GM18517 (cell line): ENCODE results near the gene PPP1R15A.
"Not testable (repeated sequence)": the region's sequence is repeated elsewhere in the genome, so short reads cannot be mapped to it uniquely, and the experiment has no call there.

Experiments
- ATAC-seq: cut with Tn5 transposase; IDR thresholded peaks from one replicate; pipeline ENCODE4 v1.9.1; 2021; ENCODE audit warnings: mild to moderate bottlenecking, moderate library complexity; ENCODE audit not compliant: unreplicated experiment

Gene PPP1R15A

DNA sequence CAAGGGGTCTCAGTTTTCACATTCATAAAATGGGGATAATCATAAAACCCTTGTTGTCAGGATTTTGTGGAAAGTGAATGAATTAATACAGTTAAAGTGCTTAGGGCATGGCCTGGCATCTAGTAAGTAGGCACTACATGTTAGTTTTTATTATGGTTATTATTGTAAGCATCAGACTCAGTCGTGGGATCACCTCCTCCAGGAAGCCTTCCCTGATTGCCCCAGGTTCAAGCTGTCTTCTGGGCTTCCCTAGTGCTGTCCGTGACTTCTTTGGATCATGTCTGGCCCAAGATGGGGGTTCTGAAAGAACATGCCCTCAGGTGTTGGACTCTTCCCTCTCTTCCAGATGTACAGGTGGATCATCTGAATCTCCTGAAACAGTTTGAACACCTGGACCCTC is 38.6 kb downstream of the PPP1R15A start:
- no peak for ATAC-seq

DNA sequence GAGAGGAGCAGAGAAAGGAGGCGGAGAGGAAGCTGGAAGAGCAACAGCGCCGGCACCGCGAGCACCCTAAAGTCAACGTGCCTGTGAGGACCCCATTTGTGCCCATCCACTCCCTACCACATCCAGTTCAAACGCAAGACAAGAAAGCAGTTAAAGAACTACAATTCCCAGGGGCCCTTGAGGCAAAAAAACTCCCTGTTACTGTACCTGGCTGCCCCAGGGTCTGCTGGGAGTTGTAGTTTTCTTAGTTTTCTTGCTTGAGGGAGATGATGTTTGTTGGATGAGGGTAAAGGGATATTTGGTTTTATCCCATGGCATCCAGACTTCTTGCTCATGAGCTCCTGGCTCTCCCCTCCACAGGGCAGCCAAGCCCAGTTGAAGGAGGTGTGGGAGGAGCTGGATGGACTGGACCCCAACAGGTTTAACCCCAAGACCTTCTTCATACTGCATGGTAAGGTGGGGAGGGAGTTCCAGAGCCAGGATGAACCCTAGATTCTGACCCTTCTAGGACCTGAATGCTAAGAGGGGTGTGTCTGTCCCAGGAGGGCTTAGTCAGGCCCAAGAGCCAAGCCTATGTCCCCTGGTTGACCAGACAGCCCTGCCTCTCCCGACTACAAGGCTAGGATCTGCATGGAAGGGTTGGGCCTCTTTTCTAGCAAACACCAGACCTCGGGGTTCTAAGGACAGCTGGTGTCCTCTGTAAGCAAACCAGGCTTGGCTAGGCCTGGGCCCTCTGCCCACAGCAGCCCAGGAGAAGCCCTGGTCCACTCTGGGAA is 41.1 kb downstream of the PPP1R15A start:
- no peak for ATAC-seq

DNA sequence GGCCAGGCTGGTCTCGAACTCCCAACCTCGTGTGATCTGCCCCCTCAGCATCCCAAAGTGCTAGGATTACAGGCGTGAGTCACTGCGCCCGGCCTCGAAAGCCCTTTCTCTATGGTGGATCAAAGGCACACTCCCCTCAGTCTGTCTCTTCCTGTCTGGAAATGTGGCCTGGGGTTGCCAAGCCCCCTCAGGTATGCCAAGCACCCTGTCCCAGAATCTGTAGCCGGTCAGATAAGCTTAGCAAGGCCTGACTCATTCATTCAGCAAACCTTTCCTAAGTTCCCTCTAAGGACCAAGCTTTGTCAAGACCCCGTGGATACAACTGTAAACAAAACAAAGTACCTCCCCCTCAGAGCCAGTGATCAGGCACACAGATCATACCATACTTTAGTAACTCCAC is 42.0 kb downstream of the PPP1R15A start:
- ATAC-seq = no peak

- ATAC-seq = no peak
Measured at GRCh38 chr19:48915757-48916156, 43.5 kb downstream of the PPP1R15A start.

DNA sequence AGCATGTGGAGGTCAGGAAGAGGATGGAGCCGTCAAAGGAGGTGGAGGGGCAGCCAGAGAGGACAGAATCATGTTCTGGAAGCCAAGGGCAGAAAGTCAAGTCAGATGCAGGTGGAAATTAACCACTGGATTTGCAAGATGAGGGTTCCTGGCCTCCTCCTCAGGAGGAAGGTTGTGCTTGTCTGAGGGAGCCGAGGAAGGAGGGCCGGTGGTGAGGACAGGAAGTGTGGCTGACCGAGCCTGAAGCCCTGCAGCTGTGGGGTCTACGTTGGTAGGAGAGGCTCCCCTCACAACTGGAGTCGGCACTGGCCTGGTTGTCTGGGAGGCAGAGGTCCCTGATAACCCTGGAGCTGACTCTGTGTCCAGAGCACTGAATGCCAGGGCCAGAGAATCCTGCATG is 45.9 kb downstream of the PPP1R15A start:
- ATAC-seq = no peak

DNA sequence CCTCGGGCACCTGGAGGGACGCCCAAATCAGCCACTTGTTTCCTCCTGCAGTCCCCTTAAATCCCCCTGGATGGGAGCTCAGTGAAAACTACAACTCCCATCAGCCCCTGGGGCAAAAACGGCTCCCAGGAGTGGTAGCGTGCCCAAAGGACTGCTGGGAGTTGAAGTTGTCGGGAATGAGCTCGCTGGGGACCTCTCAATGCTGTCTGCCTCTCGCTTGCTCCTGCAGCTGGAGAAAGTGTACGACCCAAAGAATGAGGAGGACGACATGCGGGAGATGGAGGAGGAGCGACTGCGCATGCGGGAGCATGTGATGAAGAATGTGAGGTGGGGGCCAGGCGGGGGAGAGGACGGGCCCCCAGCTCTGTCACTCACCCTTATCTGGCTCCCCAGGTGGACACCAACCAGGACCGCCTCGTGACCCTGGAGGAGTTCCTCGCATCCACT is 46.6 kb downstream of the PPP1R15A start:
- ATAC-seq = no peak

- not testable (repeated sequence) for ATAC-seq
Measured at GRCh38 chr19:48919271-48919670, 47.0 kb downstream of the PPP1R15A start.

GRCh38 chr19:48920949-48921348 is 48.7 kb downstream of the PPP1R15A start:
- no peak for ATAC-seq

- no peak for ATAC-seq
Measured at GRCh38 chr19:48921721-48922500, 49.7 kb downstream of the PPP1R15A start.

DNA sequence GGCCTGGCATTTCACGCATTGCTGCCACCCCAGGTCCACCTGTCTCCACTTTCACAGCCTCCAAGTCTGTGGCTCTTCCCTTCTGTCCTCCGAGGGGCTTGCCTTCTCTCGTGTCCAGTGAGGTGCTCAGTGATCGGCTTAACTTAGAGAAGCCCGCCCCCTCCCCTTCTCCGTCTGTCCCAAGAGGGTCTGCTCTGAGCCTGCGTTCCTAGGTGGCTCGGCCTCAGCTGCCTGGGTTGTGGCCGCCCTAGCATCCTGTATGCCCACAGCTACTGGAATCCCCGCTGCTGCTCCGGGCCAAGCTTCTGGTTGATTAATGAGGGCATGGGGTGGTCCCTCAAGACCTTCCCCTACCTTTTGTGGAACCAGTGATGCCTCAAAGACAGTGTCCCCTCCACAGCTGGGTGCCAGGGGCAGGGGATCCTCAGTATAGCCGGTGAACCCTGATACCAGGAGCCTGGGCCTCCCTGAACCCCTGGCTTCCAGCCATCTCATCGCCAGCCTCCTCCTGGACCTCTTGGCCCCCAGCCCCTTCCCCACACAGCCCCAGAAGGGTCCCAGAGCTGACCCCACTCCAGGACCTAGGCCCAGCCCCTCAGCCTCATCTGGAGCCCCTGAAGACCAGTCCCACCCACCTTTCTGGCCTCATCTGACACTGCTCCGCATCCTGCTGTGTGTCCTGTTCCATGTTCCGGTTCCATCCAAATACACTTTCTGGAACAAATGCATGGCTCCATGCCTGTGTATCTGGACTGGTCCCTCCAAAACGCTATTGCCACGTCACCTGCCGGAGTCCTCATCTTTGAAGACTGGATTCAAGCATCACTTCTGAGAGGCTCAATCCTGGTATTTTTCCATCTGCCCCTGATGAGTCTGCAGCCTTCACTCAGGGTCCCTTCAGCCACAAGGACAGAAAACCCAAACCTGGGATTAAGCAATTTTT is 50.6 kb downstream of the PPP1R15A start:
- no peak for ATAC-seq

DNA sequence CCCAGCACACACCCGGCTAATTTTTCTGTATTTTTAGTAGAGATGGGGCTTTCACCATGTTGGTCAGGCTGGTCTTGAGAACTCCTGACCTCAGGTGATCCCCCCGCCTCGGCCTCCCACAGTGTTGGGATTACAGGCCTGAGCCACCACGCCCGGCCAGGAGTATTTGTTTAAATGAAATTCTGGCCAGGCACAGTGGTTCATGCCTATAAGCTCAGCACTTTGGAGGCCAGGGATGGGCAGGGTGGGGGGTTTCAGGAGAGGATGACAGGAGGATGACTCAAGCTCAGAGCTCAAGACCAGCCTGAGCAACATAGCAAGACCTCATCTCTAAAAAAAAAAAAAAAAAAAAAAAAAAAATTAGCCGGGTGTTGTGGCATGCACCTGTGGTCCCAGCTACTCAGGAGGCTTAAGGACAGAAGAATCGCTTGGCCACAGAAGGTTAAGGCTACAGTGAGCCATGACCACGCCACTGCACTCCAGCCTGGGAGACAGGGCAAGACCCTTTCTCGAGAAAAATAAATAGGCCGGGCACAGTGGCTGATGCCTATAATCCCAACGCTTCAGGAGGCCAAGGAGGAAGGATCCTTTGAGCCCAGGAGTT is 53.1 kb downstream of the PPP1R15A start:
- ATAC-seq = no peak
